HG03439 (cell line): ENCODE measurements around the gene PEX5.
"Not testable (repeated sequence)": the region's sequence is repeated elsewhere in the genome, so short reads cannot be mapped to it uniquely, and the experiment has no call there.

ENCODE experiments used
- ATAC-seq: cut with Tn5 transposase; IDR thresholded peaks from one replicate; pipeline ENCODE4 v1.9.1; 2021; ENCODE audit warnings: mild to moderate bottlenecking, moderate library complexity; ENCODE audit not compliant: unreplicated experiment

Gene PEX5

DNA sequence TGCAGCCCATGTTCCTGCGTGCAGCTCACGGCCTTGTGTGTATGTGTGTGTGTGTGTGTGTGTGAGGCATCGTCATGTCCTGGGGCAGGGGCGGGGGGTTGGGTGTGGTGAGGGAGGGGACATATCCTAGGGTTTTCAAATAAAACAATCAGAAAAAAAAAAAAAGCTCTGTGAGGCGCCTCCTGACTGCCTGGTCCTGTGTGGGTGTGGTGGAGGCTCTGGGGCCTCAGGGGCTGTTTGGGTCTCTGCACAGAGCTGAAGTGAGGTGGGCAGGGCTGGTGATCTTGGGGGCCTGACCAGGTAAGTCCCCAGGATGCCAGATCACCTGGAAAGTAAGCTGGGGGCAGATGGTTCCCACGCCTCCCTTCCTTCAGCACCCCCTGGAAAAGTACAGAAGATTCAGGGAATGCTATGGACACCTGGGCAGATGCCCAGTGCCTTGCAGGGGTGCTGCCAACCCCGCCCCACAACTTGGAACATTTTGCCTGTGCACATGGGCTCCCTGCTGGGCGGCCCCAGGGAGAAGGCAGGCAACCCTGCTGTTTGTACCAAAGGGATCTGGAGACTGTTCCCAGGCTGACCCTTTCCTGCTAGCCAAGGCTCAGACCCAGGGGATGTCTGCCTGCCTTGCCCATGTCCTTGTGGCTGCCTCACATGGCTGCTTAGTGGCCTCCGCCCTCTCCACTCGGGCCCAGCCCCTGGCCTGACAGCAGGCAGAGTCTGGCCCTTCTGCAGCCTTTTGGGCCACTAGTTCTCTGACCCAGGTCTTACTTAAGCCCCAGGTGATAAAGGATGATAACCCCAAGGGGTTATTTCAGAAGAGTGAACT is 30.5 kb upstream of the PEX5 start:
- no peak for ATAC-seq

- no peak for ATAC-seq
Observed at GRCh38 chr12:7160183-7160582, 29.3 kb upstream of the PEX5 start.

DNA sequence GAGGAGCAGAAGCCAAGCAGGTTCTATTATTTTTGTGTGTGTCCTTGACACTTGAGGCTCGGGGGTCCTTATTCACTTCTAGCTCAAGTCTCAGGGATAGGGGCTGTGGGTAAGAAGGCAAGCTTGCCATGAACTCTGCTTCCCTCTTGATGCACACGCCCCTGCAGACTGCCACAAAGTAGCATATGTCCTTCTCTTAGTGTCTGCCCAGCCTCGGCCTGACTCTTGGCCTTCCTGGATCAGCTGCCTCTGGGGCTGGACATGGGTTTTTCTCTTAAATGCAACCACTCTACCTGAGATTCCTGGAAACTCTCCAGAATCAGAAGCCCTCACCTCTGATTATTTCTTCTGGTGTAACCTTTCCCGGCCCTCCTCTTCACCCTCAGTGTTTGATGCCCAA is 28.2 kb upstream of the PEX5 start:
- no peak for ATAC-seq

- no peak for ATAC-seq
Observed at GRCh38 chr12:7161811-7162210, 27.7 kb upstream of the PEX5 start.

DNA sequence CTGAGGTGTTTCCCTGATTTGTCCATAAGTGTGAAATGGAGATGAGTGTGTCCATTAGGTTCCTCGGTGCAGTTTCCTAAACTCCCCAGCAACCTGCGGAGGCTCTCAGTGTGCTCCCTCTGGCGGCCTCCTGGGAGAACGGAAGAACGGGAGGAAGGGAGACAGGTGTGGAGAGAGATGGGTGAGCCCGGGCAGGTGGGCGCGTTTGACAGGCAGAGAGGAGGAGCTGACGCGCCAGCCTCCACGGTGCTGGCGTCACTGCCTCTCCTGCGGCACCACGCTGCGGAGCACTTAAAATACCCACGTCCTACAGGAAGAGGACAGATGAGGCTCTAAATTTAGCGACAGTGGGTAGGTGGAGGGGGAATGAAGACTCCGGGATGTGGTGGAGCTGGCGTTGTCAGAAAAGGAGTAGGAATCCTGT is 26.8 kb upstream of the PEX5 start:
- no peak for ATAC-seq

DNA sequence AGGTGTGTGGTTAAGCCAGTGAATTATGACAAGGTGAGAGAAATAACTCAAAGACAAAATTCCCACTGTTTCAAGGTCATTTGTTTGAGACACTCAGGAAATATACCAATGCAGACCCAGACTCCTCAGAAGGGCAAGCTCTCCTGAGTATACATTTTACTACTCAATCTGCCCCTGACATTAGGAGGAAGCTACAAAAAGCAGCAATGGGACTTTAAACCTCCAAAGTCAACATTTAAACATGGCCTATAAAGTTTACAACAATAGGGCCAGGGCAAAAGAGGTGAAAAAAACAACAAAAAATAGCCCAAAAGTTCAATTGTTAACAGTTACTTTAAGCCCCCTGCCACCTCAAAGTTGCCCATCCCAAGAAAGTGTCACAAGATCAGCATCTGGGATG is 19.5 kb upstream of the PEX5 start:
- ATAC-seq: no peak

DNA sequence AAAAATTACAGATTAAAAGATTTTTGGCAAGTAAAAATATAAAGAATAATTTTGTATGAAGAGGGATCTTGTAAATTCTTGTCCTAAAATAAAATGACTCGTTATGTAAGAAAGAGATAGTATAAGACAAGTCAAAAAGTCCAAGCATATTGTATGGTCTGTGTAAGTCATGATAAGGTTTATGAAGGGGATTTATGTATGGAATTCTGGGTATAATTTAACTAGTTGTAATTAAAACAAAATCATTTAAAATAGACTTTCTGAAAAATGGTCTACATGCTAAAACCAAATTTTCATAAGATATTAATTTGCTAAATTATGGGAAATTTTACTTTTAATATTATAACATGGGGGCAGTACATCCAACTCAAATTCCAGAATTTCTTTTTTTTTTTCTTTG is 17.6 kb upstream of the PEX5 start:
- no peak for ATAC-seq

DNA sequence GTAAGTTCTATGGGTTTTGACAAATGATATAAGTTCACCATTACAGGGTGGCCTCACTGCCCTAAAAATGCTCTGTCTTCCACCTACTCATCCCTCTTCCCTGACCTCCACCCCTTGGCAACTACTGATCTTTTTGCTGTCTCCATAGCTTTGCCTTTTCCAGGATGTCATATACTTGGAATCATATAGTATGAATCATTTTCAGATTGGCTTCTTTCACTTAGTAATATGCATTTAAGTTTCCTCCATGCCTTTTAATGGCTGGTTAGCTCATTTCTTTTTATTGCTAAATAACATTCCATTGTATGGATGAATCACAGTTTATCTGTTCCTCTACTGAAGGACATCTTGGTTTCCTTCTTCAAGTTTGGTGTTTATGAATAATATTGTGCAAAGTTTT is 14.0 kb upstream of the PEX5 start:
- ATAC-seq: no peak

DNA sequence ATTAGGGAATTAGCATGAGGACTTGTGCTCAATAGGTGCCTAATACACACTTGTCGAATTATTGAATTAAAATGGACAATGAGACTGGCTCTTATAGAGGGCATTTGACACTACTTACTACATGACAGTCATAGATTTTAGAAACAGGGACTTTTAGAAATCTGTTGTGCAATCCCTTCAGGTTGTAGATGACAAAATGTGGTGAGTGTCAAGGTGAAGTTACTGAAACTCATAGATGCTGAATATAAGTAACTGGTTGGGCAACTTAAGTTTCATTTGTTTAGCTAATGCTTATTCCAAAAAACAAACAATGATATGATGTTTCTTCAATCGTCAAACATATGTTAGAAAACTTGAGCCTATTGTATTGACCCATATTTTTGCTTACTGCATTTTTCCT is 12.9 kb upstream of the PEX5 start:
- ATAC-seq: no peak

GRCh38 chr12:7178481-7178880 is 11.0 kb upstream of the PEX5 start:
- ATAC-seq: no peak

GRCh38 chr12:7180685-7181084 is 8.8 kb upstream of the PEX5 start:
- no peak for ATAC-seq

DNA sequence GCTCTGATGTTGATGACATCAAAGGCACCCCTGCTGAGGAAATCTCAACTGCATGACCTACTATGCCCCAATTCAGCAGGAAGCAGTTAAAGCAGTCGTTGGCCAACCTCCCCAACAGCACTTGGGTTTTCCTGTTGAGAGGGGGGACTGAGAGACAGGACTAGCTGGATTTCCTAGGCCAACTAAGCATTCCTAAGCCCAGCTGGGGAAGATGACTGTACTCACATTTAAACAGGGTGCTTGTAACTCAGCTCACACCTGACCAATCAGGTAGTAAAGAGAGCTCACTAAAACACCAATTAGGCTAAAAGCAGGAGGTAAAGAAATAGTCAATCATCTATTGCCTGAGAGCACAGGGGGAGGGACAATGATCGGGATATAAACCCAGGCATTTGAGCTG is 3.4 kb upstream of the PEX5 start:
- not testable (repeated sequence) for ATAC-seq

GRCh38 chr12:7188562-7189397 is 706 bp upstream of the PEX5 start:
- peak; percentile 29 for ATAC-seq

DNA sequence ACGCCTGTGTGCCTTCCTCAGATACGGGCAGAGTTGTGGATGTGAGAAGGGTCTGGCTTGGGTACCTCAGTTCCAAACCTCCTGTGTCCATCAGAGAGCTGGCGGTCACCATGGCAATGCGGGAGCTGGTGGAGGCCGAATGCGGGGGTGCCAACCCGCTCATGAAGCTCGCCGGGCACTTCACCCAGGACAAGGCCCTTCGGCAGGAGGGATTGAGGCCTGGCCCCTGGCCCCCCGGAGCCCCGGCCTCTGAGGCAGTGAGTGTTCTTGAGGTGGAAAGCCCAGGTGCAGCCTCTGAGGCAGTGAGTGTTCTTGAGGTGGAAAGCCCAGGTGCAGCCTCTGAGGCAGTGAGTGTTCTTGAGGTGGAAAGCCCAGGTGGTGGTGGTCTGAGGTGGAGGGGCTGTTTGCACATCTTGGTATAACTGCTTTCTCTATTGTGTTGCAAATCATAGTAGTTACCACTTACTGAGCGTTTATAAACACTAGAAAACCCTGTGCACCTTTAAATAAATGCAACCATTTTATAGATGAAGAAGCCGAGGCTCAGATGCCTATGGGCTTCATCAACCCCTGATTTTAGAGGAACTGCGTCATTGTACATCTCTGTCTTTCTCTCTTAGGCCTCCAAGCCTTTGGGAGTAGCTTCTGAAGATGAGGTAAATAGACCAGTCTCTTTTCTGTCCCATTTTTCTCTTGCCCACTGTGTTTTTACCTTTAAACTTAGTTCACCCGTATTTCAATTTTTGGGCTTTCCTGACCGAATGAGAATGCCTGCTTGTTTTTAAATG is 976 bp downstream of the PEX5 start:
- peak; percentile 6 for ATAC-seq

DNA sequence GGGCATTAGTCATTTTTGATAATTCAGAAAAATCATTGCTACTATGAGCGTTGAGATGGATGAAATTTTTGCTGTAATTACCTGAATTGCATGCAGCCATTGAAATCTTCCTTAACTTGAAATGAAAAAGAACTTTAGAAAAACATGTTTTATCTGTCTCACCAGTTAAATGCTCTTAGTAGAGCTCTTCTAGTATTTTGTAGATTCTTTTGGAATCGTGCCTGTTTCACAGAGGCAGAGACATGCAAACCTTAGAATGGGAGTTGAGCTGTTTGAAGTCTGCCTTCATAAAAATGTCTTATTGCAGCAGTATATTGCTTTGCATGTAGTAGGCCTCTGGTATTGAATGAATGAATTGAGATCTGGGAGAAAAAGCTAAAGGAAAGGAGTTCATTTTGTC is 4.2 kb downstream of the PEX5 start:
- no peak for ATAC-seq

DNA sequence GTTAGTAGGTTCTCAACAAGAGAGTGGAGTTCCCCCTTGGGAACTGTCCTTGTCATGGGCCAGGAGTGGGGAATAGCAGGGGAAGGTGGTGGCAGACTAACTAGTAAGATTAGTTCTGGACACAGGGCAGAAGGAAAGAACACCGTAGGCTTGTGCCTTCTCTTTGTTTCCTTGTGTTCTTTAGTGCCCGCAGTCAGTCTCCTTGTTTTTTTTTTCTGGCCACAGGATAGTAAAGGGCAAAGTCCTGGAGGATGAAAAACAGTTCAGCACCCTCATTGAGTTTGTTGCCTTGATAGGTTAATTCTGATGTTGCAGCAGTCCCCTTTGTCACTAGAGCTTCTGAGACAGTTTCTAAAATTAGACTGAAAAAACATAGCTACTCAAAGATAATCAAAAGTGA is 8.4 kb downstream of the PEX5 start:
- no peak for ATAC-seq

GRCh38 chr12:7203109-7203508 is 13.6 kb downstream of the PEX5 start:
- no peak for ATAC-seq

DNA sequence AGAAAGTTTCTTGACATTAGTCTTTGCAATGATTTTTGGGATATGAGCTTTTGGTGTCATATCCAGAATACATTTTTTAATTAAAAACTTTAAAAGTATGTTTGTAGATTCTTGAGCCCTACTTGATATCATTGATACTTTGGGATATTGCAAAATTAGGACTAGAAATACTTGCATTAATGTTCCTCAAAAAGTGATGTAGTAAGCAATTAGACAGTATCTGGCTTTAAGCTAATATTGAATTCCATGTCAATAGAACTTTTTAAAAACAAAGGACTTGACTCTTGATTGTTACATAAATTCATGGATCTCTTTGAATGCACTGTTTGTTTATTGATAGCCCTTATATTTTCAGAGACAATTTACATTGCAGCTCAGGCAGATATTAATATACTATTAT is 15.6 kb downstream of the PEX5 start:
- no peak for ATAC-seq

DNA sequence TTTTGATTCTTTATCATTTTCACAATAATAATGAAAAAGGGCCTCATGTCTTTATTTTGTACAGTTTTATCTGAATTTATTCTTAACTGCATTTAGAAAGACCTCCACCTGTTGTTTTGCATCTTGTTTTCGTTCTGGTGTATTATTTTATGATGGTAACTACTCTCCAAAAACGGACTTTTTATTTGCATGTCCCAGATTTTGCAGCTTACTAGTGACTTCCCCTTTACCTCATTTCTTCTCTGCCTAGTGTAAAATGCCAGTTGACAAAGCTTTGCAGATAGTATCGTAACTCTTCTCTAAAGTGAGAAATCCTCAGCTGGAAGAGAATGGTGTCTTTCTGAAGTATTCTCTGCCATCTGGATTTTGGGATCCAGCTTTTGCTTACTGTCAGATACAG is 17.2 kb downstream of the PEX5 start:
- ATAC-seq: no peak

- no peak for ATAC-seq
Observed at GRCh38 chr12:7207866-7208625, 18.6 kb downstream of the PEX5 start.

DNA sequence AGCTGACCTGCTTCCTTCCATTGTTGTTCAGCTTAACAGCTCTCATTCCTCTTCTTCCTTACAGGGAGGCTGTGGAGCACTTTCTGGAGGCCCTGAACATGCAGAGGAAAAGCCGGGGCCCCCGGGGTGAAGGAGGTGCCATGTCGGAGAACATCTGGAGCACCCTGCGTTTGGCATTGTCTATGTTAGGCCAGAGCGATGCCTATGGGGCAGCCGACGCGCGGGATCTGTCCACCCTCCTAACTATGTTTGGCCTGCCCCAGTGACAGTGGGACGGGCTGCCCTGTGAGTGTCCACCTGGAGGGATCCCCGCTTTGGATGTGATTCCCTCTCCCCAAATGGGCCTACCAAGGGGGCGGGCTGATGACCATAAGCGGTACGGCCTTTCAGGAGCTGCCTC is 20.5 kb downstream of the PEX5 start:
- no peak for ATAC-seq
